ENCODE data around the gene DCLK2.

DCLK2 gene

GRCh38 chr4:150078041-150078578 lies at the start of gene DCLK2:
Gene DCLK2, plus strand, starts transcription at chr4:150078445. Its CDS starts 583 bp downstream, at chr4:150079028.
- Histone ChIP-seq H3K4me1 (ENCODE audit: control insufficient read depth, insufficient read depth, low read length, unreplicated experiment) (peaks cover 18% of the 10 kb centered on the region), H3K27ac (ENCODE audit: low read depth, low read length) (peak within 1 kb of the TSS; percentile 1; the same call in 1 of the 2 replicates), H3K79me2 (ENCODE audit: control insufficient read depth, insufficient read depth, low read length, unreplicated experiment) (peaks cover 6% of the 10 kb centered on the region), H3K4me3 (ENCODE audit: low read depth, low read length) (peak within 1 kb of the TSS; percentile 92), H3K27me3 (ENCODE audit: insufficient read depth, low read length) (no peaks in the 10 kb centered on the region), H3K36me3 (ENCODE audit: insufficient read depth, low read length) (no peaks in the 10 kb centered on the region), H2AFZ (ENCODE audit: low read length, unreplicated experiment) (peak within 1 kb of the TSS; percentile 93)

- no peaks in the 10 kb centered on the region for H3K36me3 ChIP-seq (ENCODE audit: insufficient read depth, low read length)
- no peak overlapping the region for H3K27ac ChIP-seq (ENCODE audit: low read depth, low read length)
- no peaks in the 10 kb centered on the region for H3K4me1 ChIP-seq (ENCODE audit: control insufficient read depth, insufficient read depth, low read length, unreplicated experiment)
- H3K79me2 ChIP-seq (ENCODE audit: control insufficient read depth, insufficient read depth, low read length, unreplicated experiment): no peaks in the 10 kb centered on the region
- H2AFZ ChIP-seq (ENCODE audit: low read length, unreplicated experiment): no peak overlapping the region
- H3K27me3 ChIP-seq (ENCODE audit: insufficient read depth, low read length): no peaks in the 10 kb centered on the region; the same call in 1 of the 2 replicates
- H3K4me3 ChIP-seq (ENCODE audit: low read depth, low read length): no peak overlapping the region
These were observed 45.7 kb upstream of the DCLK2 start for GRCh38 chr4:150032541-150032940.

DNA sequence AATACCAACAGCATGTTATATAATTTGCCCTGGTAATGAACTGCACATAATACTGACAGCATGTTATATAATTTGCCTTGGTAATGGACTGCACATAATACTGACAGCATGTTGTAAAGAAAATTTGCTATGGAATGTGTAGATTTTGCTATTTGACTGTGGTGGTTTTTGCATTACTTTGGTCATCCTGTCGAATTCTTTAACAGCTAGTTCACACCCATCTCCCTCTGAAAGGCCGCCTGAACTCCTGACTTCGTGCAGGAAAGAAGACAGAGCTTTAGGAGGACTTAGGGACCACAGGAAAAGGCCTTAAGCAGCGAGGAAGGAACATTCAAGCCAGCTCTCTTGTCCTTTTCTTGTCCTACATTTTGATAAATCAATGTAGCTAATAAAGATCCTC lies 45.2 kb upstream of the DCLK2 start:
- no peaks in the 10 kb centered on the region for H3K79me2 ChIP-seq (ENCODE audit: control insufficient read depth, insufficient read depth, low read length, unreplicated experiment)
- no peaks in the 10 kb centered on the region; the same call in 1 of the 2 replicates for H3K27me3 ChIP-seq (ENCODE audit: insufficient read depth, low read length)
- H3K4me1 ChIP-seq (ENCODE audit: control insufficient read depth, insufficient read depth, low read length, unreplicated experiment): no peaks in the 10 kb centered on the region
- H2AFZ ChIP-seq (ENCODE audit: low read length, unreplicated experiment): no peak overlapping the region
- no peaks in the 10 kb centered on the region for H3K36me3 ChIP-seq (ENCODE audit: insufficient read depth, low read length)
- H3K4me3 ChIP-seq (ENCODE audit: low read depth, low read length): no peak overlapping the region
- H3K27ac ChIP-seq (ENCODE audit: low read depth, low read length): no peak overlapping the region

- Histone ChIP-seq H3K27me3 (ENCODE audit: insufficient read depth, low read length) (peaks cover 4% of the 10 kb centered on the region; the same call in 1 of the 2 replicates), H3K4me1 (ENCODE audit: control insufficient read depth, insufficient read depth, low read length, unreplicated experiment) (no peaks in the 10 kb centered on the region), H3K36me3 (ENCODE audit: insufficient read depth, low read length) (no peaks in the 10 kb centered on the region), H3K27ac (ENCODE audit: low read depth, low read length) (no peak overlapping the region), H3K4me3 (ENCODE audit: low read depth, low read length) (no peak overlapping the region), H3K79me2 (ENCODE audit: control insufficient read depth, insufficient read depth, low read length, unreplicated experiment) (no peaks in the 10 kb centered on the region), H2AFZ (ENCODE audit: low read length, unreplicated experiment) (no peak overlapping the region)
These were observed 44.3 kb upstream of the DCLK2 start for GRCh38 chr4:150033901-150034300.

DNA sequence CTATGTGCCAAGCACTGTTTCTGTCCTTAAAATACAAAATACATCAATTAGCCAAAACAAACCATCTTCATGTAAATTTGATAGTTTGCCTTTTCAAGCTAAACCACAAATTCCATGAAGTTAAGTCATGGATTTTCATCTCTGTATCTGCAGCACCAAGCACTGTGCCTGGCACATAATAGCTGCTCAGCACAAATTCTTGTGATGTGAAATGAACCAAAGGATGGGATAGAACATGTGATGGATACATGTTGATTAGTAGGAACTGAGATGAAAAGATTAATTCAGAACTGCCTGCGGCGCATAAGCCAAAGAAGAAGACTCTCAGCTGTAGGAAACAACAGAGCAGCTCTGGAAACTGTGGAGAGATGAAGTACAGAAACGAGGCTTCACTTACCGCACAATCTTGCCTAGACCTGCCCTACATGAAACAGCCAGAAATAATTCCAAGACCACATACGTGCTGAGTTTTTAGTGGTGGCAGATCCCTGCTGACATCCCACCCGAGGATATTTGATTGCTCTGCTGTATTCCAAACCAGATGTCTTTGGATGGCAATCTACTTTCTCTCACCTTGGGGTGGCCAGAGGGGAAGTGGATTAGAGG lies 40.9 kb upstream of the DCLK2 start:
- no peaks in the 10 kb centered on the region for H3K79me2 ChIP-seq (ENCODE audit: control insufficient read depth, insufficient read depth, low read length, unreplicated experiment)
- no peak overlapping the region for H3K27ac ChIP-seq (ENCODE audit: low read depth, low read length)
- H3K36me3 ChIP-seq (ENCODE audit: insufficient read depth, low read length): no peaks in the 10 kb centered on the region
- H2AFZ ChIP-seq (ENCODE audit: low read length, unreplicated experiment): no peak overlapping the region
- peaks cover 5% of the 10 kb centered on the region; the same call in 1 of the 2 replicates for H3K27me3 ChIP-seq (ENCODE audit: insufficient read depth, low read length)
- H3K4me1 ChIP-seq (ENCODE audit: control insufficient read depth, insufficient read depth, low read length, unreplicated experiment): no peaks in the 10 kb centered on the region
- H3K4me3 ChIP-seq (ENCODE audit: low read depth, low read length): no peak overlapping the region

DNA sequence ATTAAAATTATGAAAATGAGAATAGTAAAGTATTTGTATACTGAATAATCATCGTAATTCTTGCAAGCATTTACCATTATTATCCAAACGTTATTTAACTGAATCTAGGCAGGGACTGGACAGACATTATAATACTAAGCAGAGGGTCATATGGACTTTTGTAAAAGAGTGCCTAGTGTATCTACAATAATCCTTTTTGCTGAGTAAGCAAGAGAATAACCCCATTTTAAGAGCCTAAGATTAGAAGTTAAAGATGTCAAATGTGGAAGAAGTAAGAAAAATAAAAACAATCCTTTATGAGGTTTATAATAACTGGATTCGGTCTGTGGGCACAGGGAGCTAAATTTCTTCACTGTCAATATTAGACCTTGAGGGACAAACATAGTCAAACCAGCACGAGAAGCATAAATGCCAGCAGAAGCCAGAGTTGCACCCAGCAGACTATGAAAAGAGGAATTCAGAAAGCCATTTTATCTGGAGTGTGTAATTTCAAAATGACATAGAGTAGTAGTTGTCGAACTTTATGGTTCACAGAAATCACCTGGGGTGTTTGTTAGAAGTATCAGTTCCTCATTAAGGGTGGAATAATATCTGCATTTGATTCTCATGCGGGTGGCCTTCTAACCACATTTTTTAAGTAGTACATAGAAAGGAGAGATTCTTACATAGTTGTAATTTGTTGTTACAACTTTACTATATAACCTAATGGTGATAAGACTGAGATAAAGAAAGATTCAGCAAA lies 39.7 kb upstream of the DCLK2 start:
- no peaks in the 10 kb centered on the region for H3K4me1 ChIP-seq (ENCODE audit: control insufficient read depth, insufficient read depth, low read length, unreplicated experiment)
- H3K27me3 ChIP-seq (ENCODE audit: insufficient read depth, low read length): peaks cover 5% of the 10 kb centered on the region; the same call in 1 of the 2 replicates
- H2AFZ ChIP-seq (ENCODE audit: low read length, unreplicated experiment): no peak overlapping the region
- H3K36me3 ChIP-seq (ENCODE audit: insufficient read depth, low read length): no peaks in the 10 kb centered on the region
- no peaks in the 10 kb centered on the region for H3K79me2 ChIP-seq (ENCODE audit: control insufficient read depth, insufficient read depth, low read length, unreplicated experiment)
- H3K27ac ChIP-seq (ENCODE audit: low read depth, low read length): no peak overlapping the region
- H3K4me3 ChIP-seq (ENCODE audit: low read depth, low read length): no peak overlapping the region

- no peaks in the 10 kb centered on the region for H3K36me3 ChIP-seq (ENCODE audit: insufficient read depth, low read length)
- peaks cover 5% of the 10 kb centered on the region; the same call in 1 of the 2 replicates for H3K27me3 ChIP-seq (ENCODE audit: insufficient read depth, low read length)
- no peak overlapping the region for H3K4me3 ChIP-seq (ENCODE audit: low read depth, low read length)
- H3K27ac ChIP-seq (ENCODE audit: low read depth, low read length): no peak overlapping the region
- H2AFZ ChIP-seq (ENCODE audit: low read length, unreplicated experiment): no peak overlapping the region
- no peaks in the 10 kb centered on the region for H3K4me1 ChIP-seq (ENCODE audit: control insufficient read depth, insufficient read depth, low read length, unreplicated experiment)
- H3K79me2 ChIP-seq (ENCODE audit: control insufficient read depth, insufficient read depth, low read length, unreplicated experiment): no peaks in the 10 kb centered on the region
These were observed 38.7 kb upstream of the DCLK2 start for GRCh38 chr4:150039274-150040127.

DNA sequence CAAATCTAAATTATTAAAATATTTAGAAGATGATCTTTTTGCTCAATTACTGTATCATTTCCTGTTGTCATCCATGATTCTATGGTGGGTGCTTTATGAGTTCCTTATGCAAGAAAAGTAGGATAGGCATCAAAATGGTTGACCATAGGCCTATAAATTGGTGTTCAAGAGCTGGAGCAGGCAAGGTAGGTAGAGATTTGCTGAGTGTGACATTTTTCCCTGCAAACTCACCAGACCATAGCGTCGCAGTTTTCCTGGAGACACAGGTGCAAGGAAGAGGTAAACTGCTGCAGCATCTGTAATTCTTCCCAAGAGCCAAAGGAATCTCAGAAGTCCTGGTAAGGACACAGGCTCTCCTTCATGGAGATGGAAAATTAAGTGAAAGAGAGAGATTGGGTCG lies 33.7 kb upstream of the DCLK2 start:
- H3K4me1 ChIP-seq (ENCODE audit: control insufficient read depth, insufficient read depth, low read length, unreplicated experiment): no peaks in the 10 kb centered on the region
- no peak overlapping the region for H2AFZ ChIP-seq (ENCODE audit: low read length, unreplicated experiment)
- no peaks in the 10 kb centered on the region for H3K27me3 ChIP-seq (ENCODE audit: insufficient read depth, low read length)
- no peak overlapping the region for H3K4me3 ChIP-seq (ENCODE audit: low read depth, low read length)
- H3K36me3 ChIP-seq (ENCODE audit: insufficient read depth, low read length): no peaks in the 10 kb centered on the region
- H3K27ac ChIP-seq (ENCODE audit: low read depth, low read length): no peak overlapping the region
- H3K79me2 ChIP-seq (ENCODE audit: control insufficient read depth, insufficient read depth, low read length, unreplicated experiment): no peaks in the 10 kb centered on the region

DNA sequence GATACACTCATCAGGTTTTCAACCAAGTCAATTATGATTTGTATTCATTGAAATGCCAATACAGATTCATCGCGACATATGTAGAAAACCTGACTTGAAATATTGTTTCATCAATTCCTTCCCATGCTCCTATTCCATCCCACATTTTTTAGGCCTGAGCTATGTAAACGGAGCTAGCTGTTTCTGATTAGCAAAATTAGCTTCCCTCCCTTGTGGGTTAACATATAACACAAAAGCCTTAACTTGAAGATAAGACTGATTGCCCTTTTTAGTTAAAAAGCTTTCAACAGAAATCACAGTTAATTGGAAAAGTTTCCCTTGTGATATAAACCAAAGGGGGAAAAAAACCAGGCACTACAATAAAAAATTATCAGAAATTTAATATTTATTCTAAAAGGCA lies 32.8 kb upstream of the DCLK2 start:
- H3K27ac ChIP-seq (ENCODE audit: low read depth, low read length): no peak overlapping the region
- no peaks in the 10 kb centered on the region for H3K79me2 ChIP-seq (ENCODE audit: control insufficient read depth, insufficient read depth, low read length, unreplicated experiment)
- H2AFZ ChIP-seq (ENCODE audit: low read length, unreplicated experiment): no peak overlapping the region
- no peaks in the 10 kb centered on the region for H3K4me1 ChIP-seq (ENCODE audit: control insufficient read depth, insufficient read depth, low read length, unreplicated experiment)
- H3K36me3 ChIP-seq (ENCODE audit: insufficient read depth, low read length): no peaks in the 10 kb centered on the region
- H3K27me3 ChIP-seq (ENCODE audit: insufficient read depth, low read length): no peaks in the 10 kb centered on the region
- H3K4me3 ChIP-seq (ENCODE audit: low read depth, low read length): no peak overlapping the region

GRCh38 chr4:150046728-150047217 lies 31.5 kb upstream of the DCLK2 start:
- H3K27ac ChIP-seq (ENCODE audit: low read depth, low read length): no peak overlapping the region
- no peaks in the 10 kb centered on the region for H3K36me3 ChIP-seq (ENCODE audit: insufficient read depth, low read length)
- H2AFZ ChIP-seq (ENCODE audit: low read length, unreplicated experiment): no peak overlapping the region
- H3K27me3 ChIP-seq (ENCODE audit: insufficient read depth, low read length): no peaks in the 10 kb centered on the region
- H3K4me3 ChIP-seq (ENCODE audit: low read depth, low read length): no peak overlapping the region
- no peaks in the 10 kb centered on the region for H3K4me1 ChIP-seq (ENCODE audit: control insufficient read depth, insufficient read depth, low read length, unreplicated experiment)
- no peaks in the 10 kb centered on the region for H3K79me2 ChIP-seq (ENCODE audit: control insufficient read depth, insufficient read depth, low read length, unreplicated experiment)

Measured in ACC112 (cell line).